HG03378 (cell line): Measurements from ENCODE around the gene CATSPERE.
"Not testable (repeated sequence)": the region's sequence is repeated elsewhere in the genome, so short reads cannot be mapped to it uniquely, and the experiment has no call there.

ENCODE experiments used
- ATAC-seq: cut with Tn5 transposase; IDR thresholded peaks from one replicate; pipeline ENCODE4 v1.9.1; 2021; ENCODE audit warnings: mild to moderate bottlenecking, moderate library complexity; ENCODE audit not compliant: unreplicated experiment

CATSPERE gene

GRCh38 chr1:244515680-244516079, 54.6 kb downstream of the CATSPERE start:
- no peak for ATAC-seq

GRCh38 chr1:244536316-244536715, 75.2 kb downstream of the CATSPERE start:
- no peak for ATAC-seq

- ATAC-seq, result no peak
Measured at GRCh38 chr1:244545511-244545910, 84.4 kb downstream of the CATSPERE start.

- no peak for ATAC-seq
Measured at GRCh38 chr1:244548558-244549115, 87.6 kb downstream of the CATSPERE start.

GRCh38 chr1:244552336-244552735, 91.3 kb downstream of the CATSPERE start:
- no peak for ATAC-seq

GRCh38 chr1:244556263-244556662, 95.2 kb downstream of the CATSPERE start:
- ATAC-seq, result no peak

- ATAC-seq, result no peak
Measured at GRCh38 chr1:244557565-244557964, 96.5 kb downstream of the CATSPERE start.

GRCh38 chr1:244559561-244559960, 98.5 kb downstream of the CATSPERE start:
- ATAC-seq, result no peak

GRCh38 chr1:244562877-244563276, 101.8 kb downstream of the CATSPERE start:
- ATAC-seq, result not testable (repeated sequence)

GRCh38 chr1:244573768-244574167, 112.7 kb downstream of the CATSPERE start:
- ATAC-seq, result no peak

- no peak for ATAC-seq
Measured at GRCh38 chr1:244576259-244576892, 115.3 kb downstream of the CATSPERE start.

- not testable (repeated sequence) for ATAC-seq
Measured at GRCh38 chr1:244578205-244578604, 117.1 kb downstream of the CATSPERE start.

- ATAC-seq, result no peak
Measured at GRCh38 chr1:244583358-244583982, 122.4 kb downstream of the CATSPERE start.

GRCh38 chr1:244585867-244586266, 124.8 kb downstream of the CATSPERE start:
- ATAC-seq, result no peak

- no peak for ATAC-seq
Measured at GRCh38 chr1:244590670-244591069, 129.6 kb downstream of the CATSPERE start.

GRCh38 chr1:244598611-244599010, 137.5 kb downstream of the CATSPERE start:
- no peak for ATAC-seq

GRCh38 chr1:244599937-244600350, 138.9 kb downstream of the CATSPERE start:
- peak; percentile 98 for ATAC-seq

GRCh38 chr1:244601336-244601735, 140.3 kb downstream of the CATSPERE start:
- ATAC-seq, result no peak

- ATAC-seq, result no peak
Measured at GRCh38 chr1:244603498-244603897, 142.4 kb downstream of the CATSPERE start.

GRCh38 chr1:244605835-244606370, 144.8 kb downstream of the CATSPERE start:
- no peak for ATAC-seq

GRCh38 chr1:244614113-244614836, 153.2 kb downstream of the CATSPERE start:
- ATAC-seq, result no peak
